HepG2 (cell line): ENCODE data around the gene PLCB4. TPM values are rescaled to one million over a fixed set of nuclear protein-coding genes. Genes with fewer than 3 reads are reported as not detected.

Experiments
- ATAC-seq: fragments of 200-7000 bp; cut with Tn5 transposase; 3 replicates; pipeline ENCODE4 v1.9.1; 2020; ENCODE audit warnings: mild to moderate bottlenecking, moderate library complexity
- BruUV-seq: library from RNA; stranded (reverse); fragments of 400-500 nt; replicated peaks from 2 replicates; lab custom pipeline; 2021; lab: Mats Ljungman, UMichigan
- CTCF ChIA-PET: fragments of 300-600 bp; formaldehyde crosslinking; extraction: SDS; loops from one replicate; lab custom pipeline; 2021; ENCODE audit warnings: low total read pairs, inconsistent platforms, low intra/inter-chr PET ratio; lab: Yijun Ruan, JAX
- POLR2A ChIA-PET: fragments of 350-600 bp; sonication (Branson Sonifier 250); formaldehyde crosslinking; loops from one replicate; lab custom pipeline; 2020; ENCODE audit warnings: antibody characterized with exemption, inconsistent platforms; lab: Yijun Ruan, JAX
- DNase-seq: peaks from one replicate; pipeline ENCODE4 v3.0.0-alpha.2; 2015; ENCODE audit warnings: low spot score
- FAIRE-seq: peaks from 3 replicates; lab custom pipeline; 2011; peaks lifted over from hg19 to GRCh38; lab: Jason Lieb, UNC
- H2AFZ ChIP-seq: one replicate; pipeline ENCODE4 v1.6.1; 2011; ENCODE audit warnings: low read length, inconsistent platforms
- H3K27ac ChIP-seq: fragments of 300-600 bp; 3 replicates; pipeline ENCODE4 v1.8.0; 2011; ENCODE audit warnings: mixed run types, mild to moderate bottlenecking, mixed read lengths, low read length, inconsistent platforms; ENCODE audit not compliant: insufficient read depth; ENCODE audit errors: extremely low read length
- H3K27me3 ChIP-seq, 2 experiments: fragments of 200-600 bp in 1 of 2; 2 replicates in 1 of 2; 3 replicates in 1 of 2; pipeline versions ENCODE4 v1.6.0 to v1.8.0; 2011; ENCODE audit warnings: low read length in 2 of 2, mild to moderate bottlenecking in 2 of 2, moderate library complexity in 2 of 2, inconsistent platforms in 1 of 2; ENCODE audit not compliant: insufficient read depth in 2 of 2, control insufficient read depth in 1 of 2
- H3K36me3 ChIP-seq, 2 experiments: fragments of 200-600 bp in 1 of 2; replicated peaks in 1 of 2; 2 replicates in 1 of 2; 3 replicates in 1 of 2; pipeline versions ENCODE4 v1.5.1 to v1.8.0; 2011; ENCODE audit warnings: low read length in 2 of 2, inconsistent platforms in 1 of 2; ENCODE audit not compliant: insufficient read depth in 2 of 2, control insufficient read depth in 1 of 2
- H3K4me1 ChIP-seq: 2 replicates; pipeline ENCODE4 v1.5.1; 2012; ENCODE audit warnings: low read length, inconsistent platforms; ENCODE audit not compliant: insufficient read depth
- H3K4me2 ChIP-seq: 2 replicates; pipeline ENCODE4 v1.6.0; 2011; ENCODE audit warnings: low read depth, low read length, inconsistent platforms
- H3K4me3 ChIP-seq, 3 experiments: fragments of 200-600 bp in 1 of 3; sonication (generic), shearing (Covaris generic) in 1 of 3; replicated peaks in 1 of 3; 2 replicates each; pipeline ENCODE4 v1.5.1; 2011 to 2016; ENCODE audit warnings: low read length in 3 of 3, inconsistent platforms in 2 of 3, low read depth in 2 of 3, mild to moderate bottlenecking in 2 of 3, control low read depth in 1 of 3, mixed read lengths in 1 of 3; ENCODE audit not compliant: insufficient read depth in 1 of 3
- H3K79me2 ChIP-seq: one replicate; pipeline ENCODE4 v1.6.1; 2011; ENCODE audit warnings: low read length, inconsistent platforms; ENCODE audit not compliant: insufficient read depth
- H3K9ac ChIP-seq: 2 replicates; pipeline ENCODE4 v1.6.0; 2011; ENCODE audit warnings: mild to moderate bottlenecking, low read depth, low read length, inconsistent platforms; ENCODE audit not compliant: insufficient read depth
- H3K9me3 ChIP-seq: 2 replicates; pipeline ENCODE4 v1.5.1; 2012; ENCODE audit warnings: mild to moderate bottlenecking, low read length
- H4K20me1 ChIP-seq: 2 replicates; pipeline ENCODE4 v1.6.0; 2011; ENCODE audit warnings: inconsistent platforms, mild to moderate bottlenecking, low read length, moderate library complexity; ENCODE audit not compliant: insufficient read depth
- ARHGAP35 ChIP-seq: sonication (generic); formaldehyde crosslinking; IDR thresholded peaks from 2 replicates; pipeline ENCODE4 v1.9.0; 2022; ENCODE audit warnings: mild to moderate bottlenecking, inconsistent platforms, moderate library complexity, missing genetic modification reagents, borderline replicate concordance
- ARID2 ChIP-seq: sonication (generic); formaldehyde crosslinking; IDR thresholded peaks from 2 replicates; pipeline ENCODE4 v1.8.1; 2022; ENCODE audit warnings: mild to moderate bottlenecking, missing genetic modification reagents, borderline replicate concordance
- HHEX ChIP-seq: IDR thresholded peaks from 2 replicates; pipeline ENCODE4 v1.6.1; 2016; ENCODE audit warnings: control low read depth
- JUND ChIP-seq: sonication (generic); formaldehyde crosslinking; IDR thresholded peaks from 2 replicates; pipeline ENCODE4 v1.8.0; 2022; ENCODE audit warnings: mild to moderate bottlenecking, missing genetic modification reagents
- NFE2 ChIP-seq: sonication (generic); formaldehyde crosslinking; IDR thresholded peaks from 2 replicates; pipeline ENCODE4 v1.4.0; 2020; ENCODE audit warnings: missing genetic modification reagents
- NFYB ChIP-seq: sonication (generic); formaldehyde crosslinking; IDR thresholded peaks from 2 replicates; pipeline ENCODE4 v1.4.0; 2020; ENCODE audit warnings: missing genetic modification reagents
- PRDM15 ChIP-seq: sonication (generic); formaldehyde crosslinking; IDR thresholded peaks from 2 replicates; pipeline ENCODE4 v1.4.0; 2020; ENCODE audit warnings: missing genetic modification reagents
- SIX1 ChIP-seq: sonication (generic); formaldehyde crosslinking; IDR thresholded peaks from 2 replicates; pipeline ENCODE4 v1.4.0; 2020; ENCODE audit warnings: missing genetic modification reagents, borderline replicate concordance
- ZFAT ChIP-seq: sonication (generic); formaldehyde crosslinking; conservative IDR thresholded peaks from 2 replicates; pipeline ENCODE4 v1.8.1; 2023; ENCODE audit warnings: missing genetic modification reagents, inconsistent platforms
- ZNF256 ChIP-seq: sonication (generic); formaldehyde crosslinking; conservative IDR thresholded peaks from 2 replicates; pipeline ENCODE4 v1.4.0; 2020; ENCODE audit warnings: missing genetic modification reagents
- ZNF607 ChIP-seq: sonication (generic); formaldehyde crosslinking; IDR thresholded peaks from 2 replicates; pipeline ENCODE4 v1.5.1; 2020; ENCODE audit warnings: missing genetic modification reagents, mild to moderate bottlenecking, borderline replicate concordance
- ZNF629 ChIP-seq: sonication (generic); formaldehyde crosslinking; conservative IDR thresholded peaks from 2 replicates; pipeline ENCODE4 v1.5.0; 2020; ENCODE audit warnings: missing genetic modification reagents
- ZNF646 ChIP-seq: sonication (generic); formaldehyde crosslinking; IDR thresholded peaks from 2 replicates; pipeline ENCODE4 v1.9.0; 2021; ENCODE audit warnings: mild to moderate bottlenecking, missing genetic modification reagents
- ZSCAN29 ChIP-seq: sonication (generic); formaldehyde crosslinking; conservative IDR thresholded peaks from 2 replicates; pipeline ENCODE4 v1.4.0; 2020; ENCODE audit warnings: mild to moderate bottlenecking, missing genetic modification reagents
- ZSCAN5A ChIP-seq: sonication (generic); formaldehyde crosslinking; IDR thresholded peaks from 2 replicates; pipeline ENCODE4 v1.8.0; 2022; ENCODE audit warnings: mild to moderate bottlenecking, missing genetic modification reagents, borderline replicate concordance
- in situ Hi-C: cut with HindIII; loops from 2 replicates; pipeline ENCODE4 v1.10.0; 2017; ENCODE audit warnings: low pct_unique_long_range_greater_than_20kb; ENCODE audit not compliant: extremely low pct_ligation_motif_present
- intact Hi-C: fragments of 100-400 bp; cut with micrococcal nuclease; formaldehyde crosslinking; loops from one replicate; pipeline ENCODE4 v1.10.0; 2022; ENCODE audit not compliant: unreplicated experiment
- polyA plus RNA-seq, 8 experiments: library from polyadenylated mRNA; depleted of rRNA in 3 of 8; stranded (reverse) in 7 of 8; unstranded in 1 of 8; fragments of >200 nt; fragmentation: Illumina TruSeq in 4 of 8; extraction: Trizol in 4 of 8; gene quantifications; 2 replicates each; pipeline versions ENCODE4 v1.2.1 to v1.2.3, GENCODE V29; 2011 to 2016; ENCODE audit warnings: low read depth in 4 of 8, missing spikeins in 1 of 8, mixed read lengths in 1 of 8; ENCODE audit not compliant: insufficient read depth in 1 of 8
- total RNA-seq, 5 experiments: library from RNA; depleted of rRNA; stranded (reverse); fragments of >200 nt; fragmentation: Illumina TruSeq; extraction: Trizol; gene quantifications; 2 replicates each; pipeline ENCODE4 v1.2.3, GENCODE V29; 2016; ENCODE audit warnings: low read depth in 1 of 5

PLCB4 gene
- total and polyA plus RNA-seq, 2 of the 13 experiments (the other 11 are each of a cell fraction or from before 2014, with no cell fraction given) = 0.01 TPM; not detected in 1

- Histone ChIP-seq H3K9me3 (no peaks in the 10 kb centered on the region), H2AFZ (no peak overlapping the region), H3K36me3 (no peaks in the 10 kb centered on the region), H4K20me1 (no peaks in the 10 kb centered on the region), H3K27ac (no peak overlapping the region), H3K4me3 (no peak overlapping the region), H3K4me1 (no peaks in the 10 kb centered on the region), H3K4me2 (no peak overlapping the region), H3K79me2 (no peaks in the 10 kb centered on the region), H3K9ac (no peak overlapping the region), H3K27me3 (peaks cover 0 to 1% of the 10 kb centered on the region in 2 experiments; a peak in 1 of 5 replicates)
- intact Hi-C loops = no loop called here
- ChIA-PET CTCF (no interaction called here), POLR2A (no interaction called here)
- BruUV-seq = no TSS peak
- no peak for FAIRE-seq
- ATAC-seq = no peak
- in situ Hi-C loops = loop anchor here (25.0 kb wide), 1 partner anchor 684 kb away; no protein-coding TSS in a partner anchor
- no peak for DNase-seq
- TF ChIP-seq ARHGAP35 = no peak
- TF ChIP-seq ZFAT = no peak
- no peak for TF ChIP-seq NFE2 (CRISPR knock-in tag)
- TF ChIP-seq ZNF629 = no peak
- TF ChIP-seq SIX1 (CRISPR knock-in tag) = no peak
- no peak for TF ChIP-seq JUND (CRISPR knock-in tag)
- no peak for TF ChIP-seq ZSCAN29 (CRISPR knock-in tag)
- TF ChIP-seq ZNF607 = no peak
- no peak for TF ChIP-seq ZSCAN5A (CRISPR knock-in tag)
- no peak for TF ChIP-seq HHEX (CRISPR knock-in tag)
- no peak for TF ChIP-seq ZNF256 (CRISPR knock-in tag)
- no peak for TF ChIP-seq ARID2 (CRISPR knock-in tag)
- TF ChIP-seq NFYB (CRISPR knock-in tag) = no peak
- TF ChIP-seq PRDM15 (CRISPR knock-in tag) = no peak
- no peak for TF ChIP-seq ZNF646 (CRISPR knock-in tag)
Measured at GRCh38 chr20:9403448-9403847, 334.6 kb downstream of the PLCB4 start.
